NCI-H2227 (cell line): ENCODE data around the gene TMEM272.

Source experiments
- DNase-seq: peaks from one replicate; lab custom pipeline; 2025; ENCODE audit not compliant: unreplicated experiment; lab: John Stamatoyannopoulos, UW

TMEM272 gene

DNA sequence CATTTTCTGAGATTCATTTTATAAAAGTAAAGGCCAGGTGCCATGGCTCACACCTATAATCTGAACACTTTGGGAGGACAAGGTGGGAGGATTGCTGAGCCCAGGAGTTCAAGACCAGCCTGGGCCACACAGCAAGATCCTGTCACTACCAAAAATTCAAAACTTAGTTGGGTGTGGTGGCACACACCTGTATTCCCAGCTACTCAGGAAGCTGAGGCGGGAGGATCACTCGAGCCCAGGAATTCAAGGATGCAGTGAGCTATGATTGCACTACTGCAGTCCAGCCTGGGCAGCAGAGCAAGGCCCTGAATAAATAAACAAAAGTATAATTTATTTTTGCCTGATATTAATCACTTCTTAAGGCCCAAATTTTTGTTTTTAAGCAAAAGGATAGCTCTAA, 81.5 kb downstream of the TMEM272 start:
- DNase-seq, result no peak
